Mesenchymal stem cell (in vitro differentiated cells and primary cell): ENCODE measurements around the gene UPF1.

ENCODE experiments used
- DNase-seq: peaks from one replicate; pipeline ENCODE4 v3.0.0-alpha.2; 2013
- H2AFZ ChIP-seq: one replicate; pipeline ENCODE4 v1.6.1; 2013; ENCODE audit warnings: low read depth, mild to moderate bottlenecking, control low read depth, inconsistent platforms, low read length, moderate library complexity
- H2AK5ac ChIP-seq: 2 replicates; pipeline ENCODE4 v1.6.1; 2013; ENCODE audit warnings: low read length, moderate library complexity, mild to moderate bottlenecking, inconsistent platforms; ENCODE audit not compliant: severe bottlenecking
- H2BK120ac ChIP-seq: one replicate; pipeline ENCODE4 v1.6.1; 2013; ENCODE audit warnings: low read depth, mild to moderate bottlenecking, inconsistent platforms, low read length, moderate library complexity
- H2BK12ac ChIP-seq, 2 experiments: one replicate each; pipeline ENCODE4 v1.6.1; 2013; ENCODE audit warnings: inconsistent platforms in 2 of 2, low read length in 2 of 2, mild to moderate bottlenecking in 2 of 2, moderate library complexity in 2 of 2, control low read depth in 1 of 2
- H2BK15ac ChIP-seq: one replicate; pipeline ENCODE4 v1.6.1; 2013; ENCODE audit warnings: mild to moderate bottlenecking, low read depth, inconsistent platforms; ENCODE audit not compliant: poor library complexity, severe bottlenecking
- H2BK5ac ChIP-seq: 2 replicates; pipeline ENCODE4 v1.6.1; 2013; ENCODE audit warnings: low read depth, mild to moderate bottlenecking, low read length, control low read depth, inconsistent platforms; ENCODE audit not compliant: poor library complexity, severe bottlenecking
- H3K14ac ChIP-seq, 2 experiments: one replicate each; pipeline ENCODE4 v1.6.1; 2013; ENCODE audit warnings: inconsistent platforms in 2 of 2, low read length in 2 of 2, control low read depth in 1 of 2, mild to moderate bottlenecking in 1 of 2, moderate library complexity in 1 of 2
- H3K18ac ChIP-seq, 2 experiments: one replicate each; pipeline ENCODE4 v1.6.1; 2013; ENCODE audit warnings: inconsistent platforms in 2 of 2, low read length in 2 of 2, control low read depth in 1 of 2, low read depth in 1 of 2, mild to moderate bottlenecking in 1 of 2
- H3K23ac ChIP-seq, 2 experiments: one replicate each; pipeline ENCODE4 v1.6.1; 2013; ENCODE audit warnings: inconsistent platforms in 2 of 2, low read length in 2 of 2, mild to moderate bottlenecking in 2 of 2, moderate library complexity in 2 of 2, control low read depth in 1 of 2
- H3K27ac ChIP-seq: 2 replicates; pipeline ENCODE4 v1.5.1; 2013; ENCODE audit warnings: mild to moderate bottlenecking, moderate library complexity, low read length, control low read depth, inconsistent platforms; ENCODE audit not compliant: poor library complexity, severe bottlenecking
- H3K27me3 ChIP-seq, 2 experiments: 2 replicates each; pipeline versions ENCODE4 v1.6.1 to v1.7.0; 2013; ENCODE audit warnings: low read length in 2 of 2, mild to moderate bottlenecking in 2 of 2, moderate library complexity in 2 of 2, control low read depth in 1 of 2, inconsistent platforms in 1 of 2; ENCODE audit not compliant: control insufficient read depth in 1 of 2, insufficient read depth in 1 of 2
- H3K36me3 ChIP-seq, 2 experiments: 2 replicates each; pipeline versions ENCODE4 v1.6.1 to v1.7.0; 2013; ENCODE audit warnings: low read length in 2 of 2, control low read depth in 1 of 2, inconsistent platforms in 1 of 2, low read depth in 1 of 2, mild to moderate bottlenecking in 1 of 2; ENCODE audit not compliant: insufficient read depth in 2 of 2, control insufficient read depth in 1 of 2
- H3K4ac ChIP-seq, 2 experiments: one replicate each; pipeline ENCODE4 v1.6.1; 2013; ENCODE audit warnings: inconsistent platforms in 2 of 2, low read length in 2 of 2, mild to moderate bottlenecking in 2 of 2, moderate library complexity in 2 of 2, control low read depth in 1 of 2, low read depth in 1 of 2
- H3K4me1 ChIP-seq: 2 replicates; pipeline ENCODE4 v1.6.1; 2013; ENCODE audit warnings: low read depth, low read length, control low read depth; ENCODE audit not compliant: control insufficient read depth, insufficient read depth
- H3K4me2 ChIP-seq: 2 replicates; pipeline ENCODE4 v1.6.1; 2013; ENCODE audit warnings: low read length, mild to moderate bottlenecking, inconsistent platforms; ENCODE audit not compliant: poor library complexity, severe bottlenecking
- H3K4me3 ChIP-seq, 2 experiments: 2 replicates each; pipeline versions ENCODE4 v1.5.1 to v1.7.0; 2013; ENCODE audit warnings: low read length in 2 of 2, mild to moderate bottlenecking in 2 of 2, control low read depth in 1 of 2, low read depth in 1 of 2; ENCODE audit not compliant: insufficient read depth in 1 of 2
- H3K79me1 ChIP-seq: replicated peaks from 2 replicates; pipeline ENCODE4 v1.6.1; 2013; ENCODE audit warnings: mild to moderate bottlenecking, control low read depth, low read length, inconsistent platforms; ENCODE audit not compliant: poor library complexity, severe bottlenecking
- H3K9ac ChIP-seq: 2 replicates; pipeline ENCODE4 v1.7.0; 2013; ENCODE audit warnings: mild to moderate bottlenecking, low read length, moderate library complexity
- H3K9me3 ChIP-seq: 2 replicates; pipeline ENCODE4 v1.7.0; 2013; ENCODE audit warnings: mild to moderate bottlenecking, low read length; ENCODE audit not compliant: control insufficient read depth
- H4K8ac ChIP-seq: one replicate; pipeline ENCODE4 v1.6.1; 2013; ENCODE audit warnings: inconsistent platforms, mild to moderate bottlenecking, low read length, moderate library complexity
- H4K91ac ChIP-seq: one replicate; pipeline ENCODE4 v1.6.1; 2013; ENCODE audit warnings: mild to moderate bottlenecking, low read length, inconsistent platforms
- WGBS: methylation state at CpG from one replicate; pipeline ENCODE4 v1.1.7; 2013; ENCODE audit warnings: mixed read lengths; 5-methylcytosine and 5-hydroxymethylcytosine counted together

Gene UPF1

DNA sequence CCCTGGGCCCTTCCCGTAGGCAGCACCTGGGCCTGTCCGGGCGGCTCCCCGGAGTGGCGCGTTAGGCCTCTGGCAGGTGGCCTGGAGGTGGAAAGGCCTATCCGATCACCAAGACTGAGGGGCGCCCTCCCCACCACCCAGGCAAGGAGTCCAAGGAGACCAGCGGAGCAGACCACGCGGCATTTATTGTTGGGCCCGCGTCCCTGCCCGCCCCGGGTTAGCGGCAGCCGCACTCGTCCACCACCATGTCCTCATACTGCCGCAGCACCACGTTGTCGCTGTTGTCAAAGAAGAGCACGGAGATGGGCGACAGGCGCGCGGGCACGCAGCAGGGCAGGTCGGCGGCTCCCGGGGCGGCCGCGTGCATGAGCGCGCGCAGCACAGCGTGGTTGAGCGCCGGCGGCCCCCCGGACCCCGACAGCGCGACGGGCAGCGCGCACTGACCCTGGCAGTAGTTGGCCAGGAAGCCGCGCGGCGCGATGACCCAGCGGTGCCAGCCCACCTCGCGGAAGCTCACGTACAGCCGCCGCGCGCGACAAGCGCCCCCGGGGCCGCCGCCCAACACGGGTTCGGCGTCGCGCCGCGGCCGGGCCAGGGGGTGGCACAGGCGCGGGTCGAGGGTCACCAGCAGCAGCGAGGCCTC is 36.7 kb downstream of the UPF1 start:
- Histone ChIP-seq H2BK5ac (no peak overlapping the region), H3K4ac (no peak overlapping the region), H4K91ac (peak overlapping the region; percentile 9), H2BK12ac (no peak overlapping the region), H3K9me3 (no peaks in the 10 kb centered on the region), H3K23ac (no peak overlapping the region), H3K18ac (no peak overlapping the region), H3K27ac (no peak overlapping the region), H3K79me1 (peaks cover 29% of the 10 kb centered on the region), H3K27me3 (no peaks in the 10 kb centered on the region), H3K4me1 (peaks cover 5% of the 10 kb centered on the region), H2BK120ac (no peak overlapping the region), H2BK15ac (no peak overlapping the region), H3K4me3 (no peak overlapping the region), H3K36me3 (peaks cover 56 to 74% of the 10 kb centered on the region in 2 experiments), H3K9ac (no peak overlapping the region), H2AK5ac (no peak overlapping the region), H2AFZ (peak overlapping the region; percentile 30), H4K8ac (no peak overlapping the region), H3K14ac (no peak overlapping the region), H3K4me2 (no peak overlapping the region)
- 93% methylated on average over 68 of the region's 77 CpGs for WGBS
- no peak for DNase-seq

DNA sequence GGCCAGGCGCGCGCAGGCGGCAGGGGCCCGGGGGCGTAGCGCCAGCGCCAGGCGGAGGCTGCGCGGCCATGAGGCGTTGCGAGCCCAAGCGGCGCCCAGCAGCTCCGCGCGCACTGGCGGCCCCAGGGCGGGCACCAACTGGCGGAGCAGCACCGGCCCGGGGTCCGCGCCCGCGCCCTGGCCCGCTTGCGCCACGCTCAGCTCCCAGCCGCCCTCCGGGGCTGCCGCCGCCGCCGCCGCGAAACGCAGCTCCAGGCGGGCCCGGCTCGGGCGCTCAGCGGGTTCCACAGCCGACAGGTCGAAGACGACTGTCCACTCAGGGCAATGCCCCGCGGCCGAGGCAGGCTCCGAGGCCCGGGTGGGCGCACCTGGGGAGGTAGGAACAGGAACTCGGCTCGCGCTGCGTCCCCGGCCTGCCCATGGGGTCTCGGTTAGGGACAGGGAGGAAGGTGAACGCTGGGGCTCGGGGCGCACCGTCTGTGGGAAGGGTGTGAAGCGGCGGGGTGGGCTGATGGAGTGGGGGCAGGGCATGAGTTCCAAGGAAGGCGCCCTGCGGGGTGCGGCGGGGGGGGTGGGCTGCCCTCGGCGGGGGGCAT is 37.4 kb downstream of the UPF1 start:
- 88% methylated on average over 67 of the region's 71 CpGs for WGBS
- no peak overlapping the region for H4K8ac ChIP-seq
- H3K23ac ChIP-seq: no peak overlapping the region
- no peak overlapping the region for H2BK5ac ChIP-seq
- no peak overlapping the region for H2BK12ac ChIP-seq
- H3K27ac ChIP-seq: no peak overlapping the region
- H2BK120ac ChIP-seq: no peak overlapping the region
- no peak overlapping the region for H3K14ac ChIP-seq
- peaks cover 52 to 67% of the 10 kb centered on the region in 2 experiments for H3K36me3 ChIP-seq
- H4K91ac ChIP-seq: no peak overlapping the region
- H3K18ac ChIP-seq: no peak overlapping the region
- H2BK15ac ChIP-seq: no peak overlapping the region
- H3K4ac ChIP-seq: no peak overlapping the region
- no peak for DNase-seq
- H3K9ac ChIP-seq: no peak overlapping the region
- H3K4me1 ChIP-seq: peaks cover under 1% of the 10 kb centered on the region
- no peak overlapping the region for H3K4me2 ChIP-seq
- no peaks in the 10 kb centered on the region for H3K27me3 ChIP-seq
- no peaks in the 10 kb centered on the region for H3K9me3 ChIP-seq
- H3K79me1 ChIP-seq: peaks cover 27% of the 10 kb centered on the region
- no peak overlapping the region for H3K4me3 ChIP-seq
- H2AK5ac ChIP-seq: no peak overlapping the region
- H2AFZ ChIP-seq: no peak overlapping the region

DNA sequence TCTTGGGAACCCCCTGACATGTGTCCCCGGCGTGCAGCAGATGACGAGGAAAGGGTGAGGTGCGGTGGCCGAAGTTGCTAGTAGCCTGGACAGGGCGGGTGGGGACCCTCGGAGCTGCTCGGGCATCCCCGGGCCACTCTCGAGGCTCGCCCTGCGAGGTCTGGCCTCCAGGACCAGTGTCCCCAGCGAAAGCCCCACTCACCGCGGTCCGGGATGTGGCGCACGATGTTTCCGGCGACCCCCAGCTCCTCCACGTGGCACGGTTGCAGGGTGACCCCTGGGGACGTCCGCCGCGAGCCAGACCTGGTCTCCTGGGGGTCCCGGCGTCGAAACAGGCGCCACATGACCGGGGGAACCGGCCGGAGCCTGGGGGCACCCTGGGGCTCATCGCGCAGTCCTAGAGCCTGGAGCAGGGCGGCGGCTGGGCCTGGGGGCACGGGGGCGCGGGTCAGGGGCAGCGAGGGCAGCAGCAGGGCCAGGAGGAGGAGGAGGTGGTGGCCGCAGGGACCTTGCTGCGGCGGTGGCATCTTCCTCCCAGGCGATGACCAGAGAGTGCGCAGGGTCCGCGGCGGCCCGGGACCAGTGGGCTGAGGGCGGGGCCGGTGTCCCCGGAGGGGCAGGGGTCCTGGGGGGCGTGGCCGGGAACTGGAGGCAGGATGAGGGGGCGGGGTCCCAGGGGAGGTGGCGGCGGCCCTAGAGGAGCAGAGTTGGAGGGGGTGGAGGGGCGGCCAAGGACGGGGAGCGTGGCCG is 38.2 kb downstream of the UPF1 start:
- no peak overlapping the region for H3K4ac ChIP-seq
- no peak overlapping the region for H3K27ac ChIP-seq
- no peak overlapping the region for H2AFZ ChIP-seq
- WGBS: 70% methylated on average over 54 of the region's 62 CpGs
- no peak overlapping the region for H3K4me2 ChIP-seq
- H3K23ac ChIP-seq: no peak overlapping the region
- H2BK15ac ChIP-seq: no peak overlapping the region
- H4K91ac ChIP-seq: no peak overlapping the region
- peaks cover 45 to 67% of the 10 kb centered on the region in 2 experiments for H3K36me3 ChIP-seq
- H2BK5ac ChIP-seq: no peak overlapping the region
- H3K14ac ChIP-seq: no peak overlapping the region
- H3K9ac ChIP-seq: no peak overlapping the region
- H2BK120ac ChIP-seq: no peak overlapping the region
- H3K18ac ChIP-seq: no peak overlapping the region
- H3K79me1 ChIP-seq: peaks cover 25% of the 10 kb centered on the region
- DNase-seq: no peak
- no peak overlapping the region for H3K4me3 ChIP-seq
- no peak overlapping the region for H2BK12ac ChIP-seq
- H3K9me3 ChIP-seq: no peaks in the 10 kb centered on the region
- H4K8ac ChIP-seq: no peak overlapping the region
- no peak overlapping the region for H2AK5ac ChIP-seq
- no peaks in the 10 kb centered on the region for H3K4me1 ChIP-seq
- H3K27me3 ChIP-seq: no peaks in the 10 kb centered on the region

DNA sequence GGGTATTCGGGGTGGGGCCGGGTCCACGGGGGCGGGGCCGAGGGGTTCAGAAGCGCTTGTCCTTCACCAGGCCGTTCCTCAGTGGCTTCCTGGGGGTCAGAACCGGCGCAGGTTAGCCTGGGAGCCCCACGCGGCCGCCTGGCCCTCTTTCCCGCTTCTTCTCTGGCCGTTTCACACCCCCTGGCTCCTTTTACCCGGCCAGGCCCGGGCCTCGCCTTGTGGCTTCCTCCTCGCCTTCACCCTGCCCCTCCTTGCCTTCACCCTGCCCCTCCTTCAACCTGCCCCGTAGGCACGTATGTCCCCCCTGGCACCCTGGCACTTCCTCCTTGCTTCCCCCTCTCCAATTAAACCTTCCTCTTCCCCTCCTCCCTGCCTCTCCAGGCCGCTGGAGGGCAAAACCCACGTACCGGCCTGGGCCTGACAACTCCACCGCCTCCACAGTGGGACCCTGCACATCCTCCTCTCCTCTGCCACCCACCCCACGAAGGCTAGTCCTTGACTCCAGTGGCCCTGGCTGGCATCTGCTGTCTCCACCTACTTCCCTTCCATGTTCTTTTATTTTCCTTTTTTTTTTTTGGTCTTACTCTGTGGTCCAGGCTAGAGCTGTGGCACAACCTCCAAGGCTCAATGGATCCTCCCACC is 38.9 kb downstream of the UPF1 start:
- Histone ChIP-seq H2AK5ac (no peak overlapping the region), H2BK12ac (no peak overlapping the region), H3K4ac (no peak overlapping the region), H3K14ac (no peak overlapping the region), H2BK120ac (no peak overlapping the region), H3K18ac (no peak overlapping the region), H3K4me1 (no peaks in the 10 kb centered on the region), H3K27me3 (no peaks in the 10 kb centered on the region), H4K8ac (no peak overlapping the region), H2BK5ac (no peak overlapping the region), H3K23ac (no peak overlapping the region), H3K4me3 (no peak overlapping the region), H2AFZ (no peak overlapping the region), H3K4me2 (no peak overlapping the region), H3K36me3 (peaks cover 38 to 60% of the 10 kb centered on the region in 2 experiments), H3K9me3 (no peaks in the 10 kb centered on the region), H3K27ac (no peak overlapping the region), H3K79me1 (peaks cover 23% of the 10 kb centered on the region), H4K91ac (no peak overlapping the region), H3K9ac (no peak overlapping the region), H2BK15ac (no peak overlapping the region)
- WGBS: 63% methylated on average over 21 of the region's 25 CpGs
- no peak for DNase-seq
